ENCODE results near the gene RASAL2. TPM values are rescaled to one million over a fixed set of nuclear protein-coding genes. Genes with fewer than 3 reads are reported as not detected.
"Not testable (repeated sequence)": the region's sequence is repeated elsewhere in the genome, so short reads cannot be mapped to it uniquely, and the experiment has no call there.

RASAL2 gene
- polyA plus RNA-seq, 6 donors from 2014 or later = 0.11 to 2.1 (median 0.55) TPM

GRCh38 chr1:178368208-178368607, 274.3 kb downstream of the RASAL2 start:
- H3K27ac Mint-ChIP-seq = no peak overlapping the region
- H3K4me1 Mint-ChIP-seq = no peaks in the 10 kb centered on the region
- DNase-seq (no peak), ATAC-seq (ENCODE audit: low read depth in 2 of 2) (no peak)
- H3K9me3 Mint-ChIP-seq = no peaks in the 10 kb centered on the region
- H3K4me3 Mint-ChIP-seq = no peak overlapping the region
- no peaks in the 10 kb centered on the region for H3K36me3 Mint-ChIP-seq
- H3K27me3 Mint-ChIP-seq = peaks cover 0 to 5% (median 0%) of the 10 kb centered on the region in 3 donors

- Mint-ChIP-seq H3K4me1 (no peaks in the 10 kb centered on the region), H3K36me3 (no peaks in the 10 kb centered on the region), H3K4me3 (no peak overlapping the region), H3K27me3 (peaks cover 0 to 8% (median 0%) of the 10 kb centered on the region in 3 donors), H3K27ac (no peak overlapping the region), H3K9me3 (no peaks in the 10 kb centered on the region)
- ATAC-seq (ENCODE audit: low read depth in 2 of 2) (no peak), DNase-seq (no peak)
These were observed 277.3 kb downstream of the RASAL2 start for GRCh38 chr1:178371235-178371634.

GRCh38 chr1:178371933-178372388, 278.1 kb downstream of the RASAL2 start:
- no peaks in the 10 kb centered on the region for H3K36me3 Mint-ChIP-seq
- H3K27ac Mint-ChIP-seq = no peak overlapping the region
- no peaks in the 10 kb centered on the region for H3K4me1 Mint-ChIP-seq
- DNase-seq (no peak), ATAC-seq (ENCODE audit: low read depth in 2 of 2) (no peak)
- H3K4me3 Mint-ChIP-seq = no peak overlapping the region
- H3K27me3 Mint-ChIP-seq = peaks cover 0 to 8% (median 0%) of the 10 kb centered on the region in 3 donors
- H3K9me3 Mint-ChIP-seq = no peaks in the 10 kb centered on the region

GRCh38 chr1:178374016-178374415, 280.1 kb downstream of the RASAL2 start:
- H3K9me3 Mint-ChIP-seq = no peaks in the 10 kb centered on the region
- ATAC-seq (ENCODE audit: low read depth in 2 of 2) = no peak
- no peaks in the 10 kb centered on the region for H3K36me3 Mint-ChIP-seq
- H3K4me1 Mint-ChIP-seq = no peaks in the 10 kb centered on the region
- no peak for DNase-seq
- H3K4me3 Mint-ChIP-seq = no peak overlapping the region
- H3K27me3 Mint-ChIP-seq = peaks cover 0 to 8% (median 0%) of the 10 kb centered on the region in 3 donors
- no peak overlapping the region for H3K27ac Mint-ChIP-seq

- Mint-ChIP-seq H3K4me3 (no peak overlapping the region), H3K9me3 (no peaks in the 10 kb centered on the region), H3K27ac (no peak overlapping the region), H3K36me3 (no peaks in the 10 kb centered on the region), H3K27me3 (peaks cover 0 to 4% (median 0%) of the 10 kb centered on the region in 3 donors), H3K4me1 (no peaks in the 10 kb centered on the region)
- no peak for DNase-seq
- ATAC-seq (ENCODE audit: low read depth in 2 of 2) = no peak
These were observed 282.1 kb downstream of the RASAL2 start for GRCh38 chr1:178376008-178376407.

GRCh38 chr1:178379807-178380206, 285.9 kb downstream of the RASAL2 start:
- H3K9me3 Mint-ChIP-seq = no peaks in the 10 kb centered on the region

GRCh38 chr1:178382372-178382771, 288.5 kb downstream of the RASAL2 start:
- no peak overlapping the region for H3K27ac Mint-ChIP-seq
- no peak for ATAC-seq (ENCODE audit: low read depth in 2 of 2)
- H3K36me3 Mint-ChIP-seq = no peaks in the 10 kb centered on the region
- no peak for DNase-seq
- no peaks in the 10 kb centered on the region for H3K4me1 Mint-ChIP-seq
- H3K9me3 Mint-ChIP-seq = no peaks in the 10 kb centered on the region
- H3K4me3 Mint-ChIP-seq = no peak overlapping the region
- H3K27me3 Mint-ChIP-seq = no peaks in the 10 kb centered on the region

More at GRCh38 chr1:178379807-178380206, 285.9 kb downstream of the RASAL2 start:
- H3K36me3 Mint-ChIP-seq = no peaks in the 10 kb centered on the region
- DNase-seq = no peak
- no peaks in the 10 kb centered on the region for H3K4me1 Mint-ChIP-seq
- ATAC-seq (ENCODE audit: low read depth in 2 of 2) = no peak
- H3K27ac Mint-ChIP-seq = no peak overlapping the region
- no peaks in the 10 kb centered on the region for H3K27me3 Mint-ChIP-seq
- no peak overlapping the region for H3K4me3 Mint-ChIP-seq

GRCh38 chr1:178385662-178386061, 291.8 kb downstream of the RASAL2 start:
- ATAC-seq (ENCODE audit: low read depth in 2 of 2) = no peak
- Mint-ChIP-seq H3K4me3 (no peak overlapping the region), H3K4me1 (no peaks in the 10 kb centered on the region), H3K36me3 (no peaks in the 10 kb centered on the region), H3K27me3 (no peaks in the 10 kb centered on the region), H3K9me3 (no peaks in the 10 kb centered on the region), H3K27ac (no peak overlapping the region)
- DNase-seq = no peak

- no peaks in the 10 kb centered on the region for H3K9me3 Mint-ChIP-seq
- no peak overlapping the region for H3K27ac Mint-ChIP-seq
- no peak overlapping the region for H3K4me3 Mint-ChIP-seq
- H3K27me3 Mint-ChIP-seq = no peaks in the 10 kb centered on the region
- H3K36me3 Mint-ChIP-seq = no peaks in the 10 kb centered on the region
- ATAC-seq (ENCODE audit: low read depth in 2 of 2) (no peak), DNase-seq (no peak)
- no peaks in the 10 kb centered on the region for H3K4me1 Mint-ChIP-seq
These were observed 294.7 kb downstream of the RASAL2 start for GRCh38 chr1:178388418-178389145.

- DNase-seq = no peak
- H3K27ac Mint-ChIP-seq = no peak overlapping the region
- no peaks in the 10 kb centered on the region for H3K36me3 Mint-ChIP-seq
- ATAC-seq (ENCODE audit: low read depth in 2 of 2) = no peak
- H3K4me1 Mint-ChIP-seq = no peaks in the 10 kb centered on the region
- no peaks in the 10 kb centered on the region for H3K27me3 Mint-ChIP-seq
- H3K9me3 Mint-ChIP-seq = no peaks in the 10 kb centered on the region
- H3K4me3 Mint-ChIP-seq = no peak overlapping the region
These were observed 295.5 kb downstream of the RASAL2 start for GRCh38 chr1:178389441-178389840.

GRCh38 chr1:178390280-178390679, 296.4 kb downstream of the RASAL2 start:
- not testable (repeated sequence) for ATAC-seq (ENCODE audit: low read depth in 2 of 2); DNase-seq; H3K4me3 Mint-ChIP-seq; H3K4me1 Mint-ChIP-seq; H3K27me3 Mint-ChIP-seq; H3K9me3 Mint-ChIP-seq; H3K36me3 Mint-ChIP-seq
- peak overlapping the region in 1 of 6 donors; percentile 26 for H3K27ac Mint-ChIP-seq

GRCh38 chr1:178393370-178393769, 299.5 kb downstream of the RASAL2 start:
- H3K27ac Mint-ChIP-seq = no peak overlapping the region
- no peak for DNase-seq
- no peak for ATAC-seq (ENCODE audit: low read depth in 2 of 2)
- H3K9me3 Mint-ChIP-seq = peaks cover 0 to 2% (median 0%) of the 10 kb centered on the region in 7 donors
- H3K27me3 Mint-ChIP-seq = no peaks in the 10 kb centered on the region
- H3K36me3 Mint-ChIP-seq = no peaks in the 10 kb centered on the region
- H3K4me1 Mint-ChIP-seq = no peaks in the 10 kb centered on the region
- H3K4me3 Mint-ChIP-seq = no peak overlapping the region

GRCh38 chr1:178396789-178397188, 302.9 kb downstream of the RASAL2 start:
- H3K36me3 Mint-ChIP-seq = no peaks in the 10 kb centered on the region
- H3K9me3 Mint-ChIP-seq = peaks cover 0 to 2% (median 0%) of the 10 kb centered on the region in 7 donors
- ATAC-seq (ENCODE audit: low read depth in 2 of 2) = no peak
- H3K27me3 Mint-ChIP-seq = no peaks in the 10 kb centered on the region
- no peak overlapping the region for H3K4me3 Mint-ChIP-seq
- no peak overlapping the region for H3K27ac Mint-ChIP-seq
- no peaks in the 10 kb centered on the region for H3K4me1 Mint-ChIP-seq
- no peak for DNase-seq

- Mint-ChIP-seq H3K9me3 (peaks cover 0 to 2% (median 0%) of the 10 kb centered on the region in 7 donors), H3K4me3 (no peak overlapping the region), H3K4me1 (no peaks in the 10 kb centered on the region), H3K27me3 (no peaks in the 10 kb centered on the region), H3K36me3 (no peaks in the 10 kb centered on the region), H3K27ac (no peak overlapping the region)
- no peak for DNase-seq
- no peak for ATAC-seq (ENCODE audit: low read depth in 2 of 2)
These were observed 303.8 kb downstream of the RASAL2 start for GRCh38 chr1:178397678-178398077.
